Trophoblast cell (in vitro differentiated cells and primary cell): ENCODE data around the gene ARAP1.

ENCODE experiments used
- DNase-seq, 2 donors: peaks; one replicate each; pipeline ENCODE4 v3.0.0-alpha.2; 2016
- H2AFZ ChIP-seq: 2 replicates; pipeline ENCODE4 v1.6.1; 2013; ENCODE audit warnings: low read length, moderate library complexity, mild to moderate bottlenecking; ENCODE audit not compliant: insufficient read depth, poor library complexity
- H2AK5ac ChIP-seq: 2 replicates; pipeline ENCODE4 v1.6.1; 2013; ENCODE audit warnings: mild to moderate bottlenecking, low read length
- H2BK120ac ChIP-seq: 2 replicates; pipeline ENCODE4 v1.6.1; 2013; ENCODE audit warnings: low read length, mild to moderate bottlenecking, moderate library complexity; ENCODE audit not compliant: insufficient read depth, poor library complexity
- H2BK12ac ChIP-seq: 2 replicates; pipeline ENCODE4 v1.6.1; 2013; ENCODE audit warnings: mild to moderate bottlenecking, low read length, moderate library complexity
- H2BK5ac ChIP-seq: 2 replicates; pipeline ENCODE4 v1.6.1; 2013; ENCODE audit warnings: low read length, low read depth, moderate library complexity, mild to moderate bottlenecking; ENCODE audit not compliant: poor library complexity
- H3K14ac ChIP-seq: 2 replicates; pipeline ENCODE4 v1.6.1; 2013; ENCODE audit warnings: mild to moderate bottlenecking, low read length
- H3K18ac ChIP-seq: 2 replicates; pipeline ENCODE4 v1.6.1; 2013; ENCODE audit warnings: mild to moderate bottlenecking, low read length
- H3K23ac ChIP-seq: 2 replicates; pipeline ENCODE4 v1.6.1; 2013; ENCODE audit warnings: low read length
- H3K27ac ChIP-seq: 2 replicates; pipeline ENCODE4 v1.5.1; 2013; ENCODE audit warnings: low read depth, mild to moderate bottlenecking, inconsistent platforms, low read length, moderate library complexity
- H3K27me3 ChIP-seq: 2 replicates; pipeline ENCODE4 v1.6.1; 2013; ENCODE audit warnings: inconsistent platforms, mild to moderate bottlenecking, low read length, moderate library complexity; ENCODE audit not compliant: insufficient read depth
- H3K36me3 ChIP-seq, 2 experiments: 1 replicate in 1 of 2; 2 replicates in 1 of 2; pipeline ENCODE4 v1.6.1; 2013; ENCODE audit warnings: low read length in 2 of 2, mild to moderate bottlenecking in 2 of 2, moderate library complexity in 1 of 2; ENCODE audit not compliant: insufficient read depth in 2 of 2, control insufficient read depth in 1 of 2
- H3K4ac ChIP-seq: 2 replicates; pipeline ENCODE4 v1.6.1; 2013; ENCODE audit warnings: low read depth, mild to moderate bottlenecking, low read length, moderate library complexity
- H3K4me1 ChIP-seq, 2 experiments: 1 replicate in 1 of 2; 2 replicates in 1 of 2; pipeline ENCODE4 v1.6.1; 2013; ENCODE audit warnings: low read length in 2 of 2, mild to moderate bottlenecking in 2 of 2, moderate library complexity in 1 of 2; ENCODE audit not compliant: insufficient read depth in 2 of 2, control insufficient read depth in 1 of 2
- H3K4me2 ChIP-seq: 2 replicates; pipeline ENCODE4 v1.6.1; 2013; ENCODE audit warnings: inconsistent platforms, mild to moderate bottlenecking, low read length, moderate library complexity
- H3K4me3 ChIP-seq: 2 replicates; pipeline ENCODE4 v1.5.1; 2013; ENCODE audit warnings: mild to moderate bottlenecking, low read depth, low read length, inconsistent platforms
- H3K79me1 ChIP-seq: one replicate; pipeline ENCODE4 v1.6.1; 2013; ENCODE audit warnings: low read length
- H3K79me2 ChIP-seq: 2 replicates; pipeline ENCODE4 v1.6.1; 2013; ENCODE audit warnings: low read length, mild to moderate bottlenecking; ENCODE audit not compliant: control insufficient read depth, insufficient read depth, poor library complexity
- H3K9ac ChIP-seq: 2 replicates; pipeline ENCODE4 v1.6.1; 2013; ENCODE audit warnings: mild to moderate bottlenecking, low read length
- H3K9me3 ChIP-seq: 2 replicates; pipeline ENCODE4 v1.6.1; 2013; ENCODE audit warnings: low read depth, mild to moderate bottlenecking, control low read depth, inconsistent platforms, low read length; ENCODE audit not compliant: insufficient read depth
- H4K12ac ChIP-seq: 2 replicates; pipeline ENCODE4 v1.6.1; 2013; ENCODE audit warnings: low read depth, mild to moderate bottlenecking, low read length, moderate library complexity
- H4K8ac ChIP-seq: 2 replicates; pipeline ENCODE4 v1.6.1; 2013; ENCODE audit warnings: low read depth, mild to moderate bottlenecking, low read length, moderate library complexity
- H4K91ac ChIP-seq: one replicate; pipeline ENCODE4 v1.6.1; 2013; ENCODE audit warnings: low read depth, mild to moderate bottlenecking, low read length, moderate library complexity
- WGBS: extraction: QIAGEN DNeasy Blood & Tissue Kit; methylation state at CpG from one replicate; pipeline ENCODE4 v1.1.7; 2013; ENCODE audit warnings: missing lambda C conversion rate; ENCODE audit not compliant: insufficient read length, insufficient coverage; ENCODE audit errors: extremely low coverage; 5-methylcytosine and 5-hydroxymethylcytosine counted together

The ARAP1 gene

DNA sequence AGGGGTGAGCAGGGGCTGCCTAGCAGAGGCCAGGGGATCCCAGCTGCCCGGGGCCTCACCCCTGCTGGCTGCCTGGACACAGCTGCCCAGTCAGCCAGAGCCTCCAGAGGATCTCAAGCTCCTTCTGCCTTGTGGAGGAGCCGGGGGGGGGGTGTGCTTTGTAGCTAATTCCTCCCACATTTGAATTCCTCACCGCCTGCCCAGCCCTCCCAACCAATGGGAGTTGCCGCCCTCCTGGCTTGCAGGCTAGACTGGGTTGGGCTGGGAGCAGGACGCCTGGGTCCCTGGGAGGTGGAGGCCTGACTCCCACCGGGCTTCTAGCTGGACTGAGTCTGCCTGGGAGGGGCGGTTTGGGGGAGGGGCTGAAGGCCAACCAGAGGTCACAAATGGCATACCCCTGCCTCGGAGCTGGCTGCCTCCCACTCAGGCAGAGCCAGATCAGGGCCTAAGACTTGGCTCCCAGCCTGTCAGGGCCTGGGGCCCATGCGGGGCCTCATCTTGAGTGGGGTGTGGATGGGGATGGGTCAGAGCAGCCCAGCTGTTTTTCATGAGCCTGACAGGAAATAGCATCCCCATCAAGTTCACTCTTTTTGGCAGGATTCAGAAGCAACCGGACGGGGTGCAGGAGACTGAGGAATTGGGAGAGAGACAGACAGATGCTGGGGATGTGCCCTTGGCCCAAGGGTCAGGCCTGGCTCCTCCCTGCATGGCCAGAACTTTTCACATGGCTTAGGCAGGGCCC lies 48.8 kb downstream of the ARAP1 start:
- no CpG with 5 or more reads among the region's 11 CpGs for WGBS
- Histone ChIP-seq H2BK5ac (no peak overlapping the region), H3K27ac (no peak overlapping the region)

DNA sequence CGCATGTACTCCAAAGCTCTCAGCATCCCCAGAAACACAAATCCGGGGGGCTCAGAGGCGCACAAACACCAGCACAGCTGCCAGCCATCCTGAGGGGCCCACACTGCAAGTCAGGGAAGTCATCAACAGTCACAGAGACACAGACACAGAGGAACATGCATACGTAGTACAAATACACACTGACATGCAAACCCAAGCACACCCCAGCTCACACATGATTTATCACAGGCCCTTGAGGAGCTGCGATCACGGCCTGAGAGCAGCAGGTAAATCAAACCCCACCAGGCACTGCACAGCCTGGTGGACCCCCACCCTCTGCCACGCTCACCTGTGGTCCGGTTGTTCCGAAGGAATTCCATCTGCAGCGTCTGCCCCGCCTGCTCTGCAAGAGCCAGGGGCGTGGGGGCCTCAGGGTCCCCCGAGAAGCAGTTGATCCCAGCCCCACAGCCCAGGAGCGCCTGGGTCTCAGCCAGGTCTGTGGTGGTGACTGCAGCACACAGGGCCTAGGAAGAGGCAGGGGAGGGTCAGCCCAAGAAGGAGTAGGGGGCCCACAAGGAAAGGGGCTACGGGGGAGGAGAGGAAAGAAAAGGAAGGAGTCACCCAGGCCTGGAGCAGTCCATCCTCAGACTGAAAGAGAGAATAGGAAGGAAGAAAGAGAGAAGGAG lies 49.5 kb downstream of the ARAP1 start:
- no peak overlapping the region for H2AK5ac ChIP-seq
- no CpG with 5 or more reads among the region's 15 CpGs for WGBS
- no peak overlapping the region for H3K27ac ChIP-seq

More for the DNA sequence above, 48.8 kb downstream of the ARAP1 start:
- DNase-seq: no peak
- Histone ChIP-seq H3K4me3 (no peak overlapping the region), H3K9ac (no peak overlapping the region), H2AFZ (no peak overlapping the region), H3K27me3 (no peaks in the 10 kb centered on the region), H3K18ac (no peak overlapping the region), H4K8ac (no peak overlapping the region), H3K4me1 (peaks cover 2 to 11% of the 10 kb centered on the region in 2 experiments), H4K12ac (no peak overlapping the region), H3K9me3 (no peaks in the 10 kb centered on the region), H3K79me2 (no peaks in the 10 kb centered on the region), H2AK5ac (no peak overlapping the region), H3K14ac (no peak overlapping the region), H3K79me1 (no peaks in the 10 kb centered on the region), H3K36me3 (peaks cover 14 to 16% of the 10 kb centered on the region in 2 experiments), H3K4me2 (no peak overlapping the region), H3K23ac (no peak overlapping the region), H4K91ac (no peak overlapping the region), H2BK120ac (no peak overlapping the region), H3K4ac (no peak overlapping the region), H2BK12ac (no peak overlapping the region)

GRCh38 chr11:72702096-72702495 lies 50.1 kb downstream of the ARAP1 start:
- Histone ChIP-seq H3K4ac (no peak overlapping the region), H4K8ac (no peak overlapping the region), H3K9me3 (no peaks in the 10 kb centered on the region), H2BK12ac (no peak overlapping the region), H3K4me1 (peaks cover 2 to 10% of the 10 kb centered on the region in 2 experiments), H3K4me3 (no peak overlapping the region), H3K4me2 (no peak overlapping the region), H3K79me2 (no peaks in the 10 kb centered on the region), H3K9ac (no peak overlapping the region), H3K18ac (no peak overlapping the region), H2AFZ (no peak overlapping the region), H3K79me1 (no peaks in the 10 kb centered on the region), H2BK120ac (no peak overlapping the region), H3K27me3 (no peaks in the 10 kb centered on the region), H3K27ac (no peak overlapping the region), H4K12ac (no peak overlapping the region), H2AK5ac (no peak overlapping the region), H3K23ac (no peak overlapping the region), H4K91ac (no peak overlapping the region), H2BK5ac (no peak overlapping the region), H3K36me3 (peaks cover 10 to 16% of the 10 kb centered on the region in 2 experiments), H3K14ac (no peak overlapping the region)
- WGBS: no CpG with 5 or more reads among the region's 7 CpGs
- no peak for DNase-seq

More for the DNA sequence above, 49.5 kb downstream of the ARAP1 start:
- H3K9ac ChIP-seq: no peak overlapping the region
- H4K12ac ChIP-seq: no peak overlapping the region
- H3K14ac ChIP-seq: no peak overlapping the region
- H3K23ac ChIP-seq: no peak overlapping the region
- H3K36me3 ChIP-seq: peaks cover 14 to 16% of the 10 kb centered on the region in 2 experiments
- no peak overlapping the region for H2BK120ac ChIP-seq
- no peak overlapping the region for H3K4me2 ChIP-seq
- H3K9me3 ChIP-seq: no peaks in the 10 kb centered on the region
- H3K18ac ChIP-seq: no peak overlapping the region
- H4K8ac ChIP-seq: no peak overlapping the region
- no peaks in the 10 kb centered on the region for H3K79me2 ChIP-seq
- H3K79me1 ChIP-seq: no peaks in the 10 kb centered on the region
- H2BK12ac ChIP-seq: no peak overlapping the region
- no peak for DNase-seq
- no peak overlapping the region for H4K91ac ChIP-seq
- H2BK5ac ChIP-seq: no peak overlapping the region
- H3K4me3 ChIP-seq: no peak overlapping the region
- H3K27me3 ChIP-seq: no peaks in the 10 kb centered on the region
- no peak overlapping the region for H3K4ac ChIP-seq
- H3K4me1 ChIP-seq: peaks cover 2 to 11% of the 10 kb centered on the region in 2 experiments
- H2AFZ ChIP-seq: no peak overlapping the region

- H3K27ac ChIP-seq: no peak overlapping the region
- no peaks in the 10 kb centered on the region for H3K79me1 ChIP-seq
- no peak overlapping the region for H3K23ac ChIP-seq
- H3K27me3 ChIP-seq: no peaks in the 10 kb centered on the region
- no peak overlapping the region for H3K4me2 ChIP-seq
- no peak overlapping the region for H3K18ac ChIP-seq
- H3K9ac ChIP-seq: no peak overlapping the region
- no peak for DNase-seq
- H3K14ac ChIP-seq: no peak overlapping the region
- no peak overlapping the region for H4K12ac ChIP-seq
- no peak overlapping the region for H4K8ac ChIP-seq
- H2AFZ ChIP-seq: no peak overlapping the region
- no peak overlapping the region for H2AK5ac ChIP-seq
- H3K4ac ChIP-seq: no peak overlapping the region
- peaks cover 2 to 4% of the 10 kb centered on the region in 2 experiments for H3K4me1 ChIP-seq
- no peak overlapping the region for H2BK12ac ChIP-seq
- H3K79me2 ChIP-seq: no peaks in the 10 kb centered on the region
- no peak overlapping the region for H3K4me3 ChIP-seq
- H3K9me3 ChIP-seq: no peaks in the 10 kb centered on the region
- H3K36me3 ChIP-seq: peaks cover 7 to 16% of the 10 kb centered on the region in 2 experiments
- H2BK5ac ChIP-seq: no peak overlapping the region
- H2BK120ac ChIP-seq: no peak overlapping the region
- no CpG with 5 or more reads among the region's 10 CpGs for whole genome bisulfite sequencing
- H4K91ac ChIP-seq: no peak overlapping the region
These were observed 50.7 kb downstream of the ARAP1 start for GRCh38 chr11:72701466-72701865.
